WTC11 (cell line): Measurements from ENCODE around the gene RCN2. TPM values are rescaled to one million over a fixed set of nuclear protein-coding genes. Genes with fewer than 3 reads are reported as not detected.

Experiments used
- ATAC-seq: fragments of 200-7000 bp; cut with Tn5 transposase; 2 replicates; pipeline ENCODE4 v1.10.0; 2021; ENCODE audit warnings: mild to moderate bottlenecking, moderate library complexity
- CTCF ChIA-PET: fragments of 300-600 bp; sonication (Branson Sonifier 250); formaldehyde crosslinking; loops from one replicate; lab custom pipeline; 2021; ENCODE audit warnings: antibody characterized with exemption; lab: Charles Lee
- POLR2A ChIA-PET: fragments of 350-600 bp; sonication (Branson Sonifier 250); formaldehyde crosslinking; loops from one replicate; lab custom pipeline; 2021; ENCODE audit warnings: antibody characterized with exemption; lab: Charles Lee
- DNase-seq: peaks from one replicate; pipeline ENCODE4 v3.0.0; 2021; ENCODE audit warnings: low spot score
- H3K27ac Mint-ChIP-seq: 2 replicates; pipeline ENCODE4 v1.8.0; 2021; ENCODE audit warnings: mixed read lengths
- H3K27me3 Mint-ChIP-seq: 2 replicates; pipeline ENCODE4 v1.8.0; 2021; ENCODE audit warnings: low read depth, mild to moderate bottlenecking, moderate library complexity, mixed read lengths
- H3K36me3 Mint-ChIP-seq: 2 replicates; pipeline ENCODE4 v1.8.0; 2021; ENCODE audit warnings: mixed read lengths
- H3K4me1 Mint-ChIP-seq: 2 replicates; pipeline ENCODE4 v1.8.0; 2022; ENCODE audit warnings: mixed read lengths
- H3K4me3 Mint-ChIP-seq: 2 replicates; pipeline ENCODE4 v1.8.0; 2021; ENCODE audit warnings: mild to moderate bottlenecking, moderate library complexity, mixed read lengths
- H3K9me3 Mint-ChIP-seq: 2 replicates; pipeline ENCODE4 v1.8.0; 2021; ENCODE audit warnings: mixed read lengths
- EMX1 ChIP-seq: fragments of 250-450 bp; sonication (Bioruptor Pico); IDR thresholded peaks from 2 replicates; pipeline ENCODE4 v1.8.0; 2021; ENCODE audit warnings: mild to moderate bottlenecking
- ETV6 ChIP-seq: sonication (generic); formaldehyde crosslinking; IDR thresholded peaks from 2 replicates; pipeline ENCODE4 v1.8.1; 2022; ENCODE audit warnings: mild to moderate bottlenecking, missing genetic modification reagents
- FOXJ3 ChIP-seq: sonication (generic); formaldehyde crosslinking; IDR thresholded peaks from 2 replicates; pipeline ENCODE4 v1.9.0; 2021; ENCODE audit warnings: missing genetic modification reagents, mild to moderate bottlenecking, borderline replicate concordance
- HMGA2 ChIP-seq: fragments of 250-450 bp; sonication (Bioruptor Pico); IDR thresholded peaks from 2 replicates; pipeline ENCODE4 v1.4.0; 2021; ENCODE audit warnings: mild to moderate bottlenecking, moderate library complexity
- OVOL2 ChIP-seq: fragments of 250-450 bp; sonication (Bioruptor Pico); IDR thresholded peaks from 2 replicates; pipeline ENCODE4 v1.9.0; 2021; ENCODE audit warnings: mild to moderate bottlenecking, borderline replicate concordance
- PRRX2 ChIP-seq: fragments of 250-450 bp; sonication (Bioruptor Pico); IDR thresholded peaks from 2 replicates; pipeline ENCODE4 v1.8.0; 2021; ENCODE audit warnings: mild to moderate bottlenecking
- SOX15 ChIP-seq: fragments of 250-450 bp; sonication (Bioruptor Pico); IDR thresholded peaks from 2 replicates; pipeline ENCODE4 v1.9.0; 2021; ENCODE audit warnings: mild to moderate bottlenecking
- TCF7 ChIP-seq: sonication (generic); formaldehyde crosslinking; IDR thresholded peaks from 2 replicates; pipeline ENCODE4 v1.8.0; 2022; ENCODE audit warnings: mild to moderate bottlenecking, low read depth, missing genetic modification reagents, moderate library complexity
- TEAD4 ChIP-seq: sonication (generic); formaldehyde crosslinking; IDR thresholded peaks from 2 replicates; pipeline ENCODE4 v1.8.0; 2022; ENCODE audit warnings: mild to moderate bottlenecking, missing genetic modification reagents
- TP53 ChIP-seq: sonication (generic); formaldehyde crosslinking; IDR thresholded peaks from 2 replicates; pipeline ENCODE4 v1.8.1; 2023; ENCODE audit warnings: mild to moderate bottlenecking, missing genetic modification reagents
- ZNF219 ChIP-seq: sonication (generic); formaldehyde crosslinking; IDR thresholded peaks from 2 replicates; pipeline ENCODE4 v1.8.0; 2023; ENCODE audit warnings: missing genetic modification reagents, mild to moderate bottlenecking, borderline replicate concordance
- ZNF263 ChIP-seq: sonication (generic); formaldehyde crosslinking; IDR thresholded peaks from 2 replicates; pipeline ENCODE4 v1.8.1; 2022; ENCODE audit warnings: low read depth, mild to moderate bottlenecking, moderate library complexity, missing genetic modification reagents
- total RNA-seq: library from RNA; stranded (reverse); gene quantifications from 3 replicates; pipeline ENCODE4 v1.2.3, GENCODE V29; 2021
- TF ChIP-seq, protein P1 (sequence below): sonication (generic); formaldehyde crosslinking; IDR thresholded peaks from 2 replicates; pipeline ENCODE4 v1.8.1; 2023; ENCODE audit warnings: mild to moderate bottlenecking, missing genetic modification reagents, moderate library complexity
- TF ChIP-seq, protein P2 (sequence below): sonication (generic); formaldehyde crosslinking; IDR thresholded peaks from 2 replicates; pipeline ENCODE4 v1.8.0; 2023; ENCODE audit warnings: mild to moderate bottlenecking, missing genetic modification reagents
- TF ChIP-seq, protein P3 (sequence below): sonication (generic); formaldehyde crosslinking; IDR thresholded peaks from 2 replicates; pipeline ENCODE4 v1.8.0; 2022; ENCODE audit warnings: mild to moderate bottlenecking, missing genetic modification reagents
- TF ChIP-seq, protein P4 (sequence below): fragments of 200-600 bp; IDR thresholded peaks from 2 replicates; pipeline ENCODE4 v1.8.0; 2022; ENCODE audit warnings: antibody characterized with exemption
- TF ChIP-seq, protein P5 (sequence below): sonication (generic); formaldehyde crosslinking; IDR thresholded peaks from 2 replicates; pipeline ENCODE4 v1.8.0; 2022; ENCODE audit warnings: mild to moderate bottlenecking, missing genetic modification reagents
- TF ChIP-seq, protein P6 (sequence below): fragments of 250-450 bp; sonication (Bioruptor Pico); IDR thresholded peaks from 2 replicates; pipeline ENCODE4 v2.1.2; 2022; ENCODE audit warnings: mild to moderate bottlenecking, moderate library complexity
- TF ChIP-seq, protein P7 (sequence below): sonication (generic); formaldehyde crosslinking; IDR thresholded peaks from 2 replicates; pipeline ENCODE4 v1.8.1; 2022; ENCODE audit warnings: mild to moderate bottlenecking, missing genetic modification reagents, moderate library complexity, borderline replicate concordance
- TF ChIP-seq, protein P8 (sequence below): sonication (generic); formaldehyde crosslinking; IDR thresholded peaks from 2 replicates; pipeline ENCODE4 v1.8.1; 2022; ENCODE audit warnings: mild to moderate bottlenecking, moderate library complexity, missing genetic modification reagents

Gene RCN2
- total RNA-seq, 1 experiment from 2014 or later = 112 TPM

DNA sequence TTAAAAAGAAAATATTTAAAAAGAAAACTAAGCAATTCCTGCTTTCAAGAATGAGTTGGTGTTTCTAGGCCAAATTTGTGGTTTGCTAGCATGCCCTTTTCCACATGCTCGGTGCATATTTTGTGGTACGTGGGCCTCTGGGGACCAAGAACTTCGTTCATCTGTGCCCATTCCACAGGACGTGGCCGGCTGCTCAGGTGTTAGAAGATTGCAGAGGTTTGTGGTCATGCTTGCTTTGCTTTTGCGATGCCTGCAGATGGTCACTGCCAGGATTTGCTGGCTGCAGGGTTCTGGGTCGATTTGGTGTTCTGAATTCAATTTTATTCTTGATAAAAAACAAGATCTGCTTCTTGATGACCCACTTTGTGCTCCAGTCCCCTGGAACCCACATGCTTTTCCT lies 70.9 kb downstream of the RCN2 start:
- Mint-ChIP-seq H3K36me3 (no peaks in the 10 kb centered on the region), H3K27me3 (no peaks in the 10 kb centered on the region; the same call in 1 of the 2 replicates), H3K9me3 (0 out of 2 replicates have a peak, but pooled peaks cover 4% of the 10 kb centered on the region), H3K4me1 (no peaks in the 10 kb centered on the region), H3K4me3 (no peak overlapping the region), H3K27ac (no peak overlapping the region)
- ChIA-PET POLR2A (no interaction called here), CTCF (interaction anchor here (1.0 kb wide), 1 partner anchor 29 kb away, joined by 3 read pairs; no protein-coding TSS in a partner anchor)
- ATAC-seq (no peak), DNase-seq (no peak)
- TF ChIP-seq ZNF219 (no peak), TEAD4 (CRISPR knock-in tag) (no peak), PRRX2 (CRISPR knock-in tag) (no peak), ETV6 (no peak), FOXJ3 (CRISPR knock-in tag) (no peak), SOX15 (CRISPR knock-in tag) (no peak), TCF7 (no peak), TP53 (CRISPR knock-in tag) (no peak), ZNF263 (CRISPR knock-in tag) (no peak), OVOL2 (no peak), EMX1 (CRISPR knock-in tag) (no peak), HMGA2 (CRISPR knock-in tag) (no peak)
- TF ChIP-seq, protein P1, sequence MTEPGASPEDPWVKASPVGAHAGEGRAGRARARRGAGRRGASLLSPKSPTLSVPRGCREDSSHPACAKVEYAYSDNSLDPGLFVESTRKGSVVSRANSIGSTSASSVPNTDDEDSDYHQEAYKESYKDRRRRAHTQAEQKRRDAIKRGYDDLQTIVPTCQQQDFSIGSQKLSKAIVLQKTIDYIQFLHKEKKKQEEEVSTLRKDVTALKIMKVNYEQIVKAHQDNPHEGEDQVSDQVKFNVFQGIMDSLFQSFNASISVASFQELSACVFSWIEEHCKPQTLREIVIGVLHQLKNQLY (CRISPR knock-in tag) = no peak
- TF ChIP-seq, protein P2, sequence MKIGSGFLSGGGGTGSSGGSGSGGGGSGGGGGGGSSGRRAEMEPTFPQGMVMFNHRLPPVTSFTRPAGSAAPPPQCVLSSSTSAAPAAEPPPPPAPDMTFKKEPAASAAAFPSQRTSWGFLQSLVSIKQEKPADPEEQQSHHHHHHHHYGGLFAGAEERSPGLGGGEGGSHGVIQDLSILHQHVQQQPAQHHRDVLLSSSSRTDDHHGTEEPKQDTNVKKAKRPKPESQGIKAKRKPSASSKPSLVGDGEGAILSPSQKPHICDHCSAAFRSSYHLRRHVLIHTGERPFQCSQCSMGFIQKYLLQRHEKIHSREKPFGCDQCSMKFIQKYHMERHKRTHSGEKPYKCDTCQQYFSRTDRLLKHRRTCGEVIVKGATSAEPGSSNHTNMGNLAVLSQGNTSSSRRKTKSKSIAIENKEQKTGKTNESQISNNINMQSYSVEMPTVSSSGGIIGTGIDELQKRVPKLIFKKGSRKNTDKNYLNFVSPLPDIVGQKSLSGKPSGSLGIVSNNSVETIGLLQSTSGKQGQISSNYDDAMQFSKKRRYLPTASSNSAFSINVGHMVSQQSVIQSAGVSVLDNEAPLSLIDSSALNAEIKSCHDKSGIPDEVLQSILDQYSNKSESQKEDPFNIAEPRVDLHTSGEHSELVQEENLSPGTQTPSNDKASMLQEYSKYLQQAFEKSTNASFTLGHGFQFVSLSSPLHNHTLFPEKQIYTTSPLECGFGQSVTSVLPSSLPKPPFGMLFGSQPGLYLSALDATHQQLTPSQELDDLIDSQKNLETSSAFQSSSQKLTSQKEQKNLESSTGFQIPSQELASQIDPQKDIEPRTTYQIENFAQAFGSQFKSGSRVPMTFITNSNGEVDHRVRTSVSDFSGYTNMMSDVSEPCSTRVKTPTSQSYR (CRISPR knock-in tag) = no peak
- TF ChIP-seq, protein P3, sequence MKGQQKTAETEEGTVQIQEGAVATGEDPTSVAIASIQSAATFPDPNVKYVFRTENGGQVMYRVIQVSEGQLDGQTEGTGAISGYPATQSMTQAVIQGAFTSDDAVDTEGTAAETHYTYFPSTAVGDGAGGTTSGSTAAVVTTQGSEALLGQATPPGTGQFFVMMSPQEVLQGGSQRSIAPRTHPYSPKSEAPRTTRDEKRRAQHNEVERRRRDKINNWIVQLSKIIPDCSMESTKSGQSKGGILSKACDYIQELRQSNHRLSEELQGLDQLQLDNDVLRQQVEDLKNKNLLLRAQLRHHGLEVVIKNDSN (CRISPR knock-in tag) = no peak
- TF ChIP-seq, protein P4, sequence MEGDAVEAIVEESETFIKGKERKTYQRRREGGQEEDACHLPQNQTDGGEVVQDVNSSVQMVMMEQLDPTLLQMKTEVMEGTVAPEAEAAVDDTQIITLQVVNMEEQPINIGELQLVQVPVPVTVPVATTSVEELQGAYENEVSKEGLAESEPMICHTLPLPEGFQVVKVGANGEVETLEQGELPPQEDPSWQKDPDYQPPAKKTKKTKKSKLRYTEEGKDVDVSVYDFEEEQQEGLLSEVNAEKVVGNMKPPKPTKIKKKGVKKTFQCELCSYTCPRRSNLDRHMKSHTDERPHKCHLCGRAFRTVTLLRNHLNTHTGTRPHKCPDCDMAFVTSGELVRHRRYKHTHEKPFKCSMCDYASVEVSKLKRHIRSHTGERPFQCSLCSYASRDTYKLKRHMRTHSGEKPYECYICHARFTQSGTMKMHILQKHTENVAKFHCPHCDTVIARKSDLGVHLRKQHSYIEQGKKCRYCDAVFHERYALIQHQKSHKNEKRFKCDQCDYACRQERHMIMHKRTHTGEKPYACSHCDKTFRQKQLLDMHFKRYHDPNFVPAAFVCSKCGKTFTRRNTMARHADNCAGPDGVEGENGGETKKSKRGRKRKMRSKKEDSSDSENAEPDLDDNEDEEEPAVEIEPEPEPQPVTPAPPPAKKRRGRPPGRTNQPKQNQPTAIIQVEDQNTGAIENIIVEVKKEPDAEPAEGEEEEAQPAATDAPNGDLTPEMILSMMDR = no peak
- TF ChIP-seq, protein P5, sequence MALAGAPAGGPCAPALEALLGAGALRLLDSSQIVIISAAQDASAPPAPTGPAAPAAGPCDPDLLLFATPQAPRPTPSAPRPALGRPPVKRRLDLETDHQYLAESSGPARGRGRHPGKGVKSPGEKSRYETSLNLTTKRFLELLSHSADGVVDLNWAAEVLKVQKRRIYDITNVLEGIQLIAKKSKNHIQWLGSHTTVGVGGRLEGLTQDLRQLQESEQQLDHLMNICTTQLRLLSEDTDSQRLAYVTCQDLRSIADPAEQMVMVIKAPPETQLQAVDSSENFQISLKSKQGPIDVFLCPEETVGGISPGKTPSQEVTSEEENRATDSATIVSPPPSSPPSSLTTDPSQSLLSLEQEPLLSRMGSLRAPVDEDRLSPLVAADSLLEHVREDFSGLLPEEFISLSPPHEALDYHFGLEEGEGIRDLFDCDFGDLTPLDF = no peak
- TF ChIP-seq, protein P6, sequence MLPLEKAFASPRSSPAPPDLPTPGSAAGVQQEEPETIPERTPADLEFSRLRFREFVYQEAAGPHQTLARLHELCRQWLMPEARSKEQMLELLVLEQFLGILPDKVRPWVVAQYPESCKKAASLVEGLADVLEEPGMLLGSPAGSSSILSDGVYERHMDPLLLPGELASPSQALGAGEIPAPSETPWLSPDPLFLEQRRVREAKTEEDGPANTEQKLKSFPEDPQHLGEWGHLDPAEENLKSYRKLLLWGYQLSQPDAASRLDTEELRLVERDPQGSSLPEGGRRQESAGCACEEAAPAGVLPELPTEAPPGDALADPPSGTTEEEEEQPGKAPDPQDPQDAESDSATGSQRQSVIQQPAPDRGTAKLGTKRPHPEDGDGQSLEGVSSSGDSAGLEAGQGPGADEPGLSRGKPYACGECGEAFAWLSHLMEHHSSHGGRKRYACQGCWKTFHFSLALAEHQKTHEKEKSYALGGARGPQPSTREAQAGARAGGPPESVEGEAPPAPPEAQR = no peak
- TF ChIP-seq, protein P7, sequence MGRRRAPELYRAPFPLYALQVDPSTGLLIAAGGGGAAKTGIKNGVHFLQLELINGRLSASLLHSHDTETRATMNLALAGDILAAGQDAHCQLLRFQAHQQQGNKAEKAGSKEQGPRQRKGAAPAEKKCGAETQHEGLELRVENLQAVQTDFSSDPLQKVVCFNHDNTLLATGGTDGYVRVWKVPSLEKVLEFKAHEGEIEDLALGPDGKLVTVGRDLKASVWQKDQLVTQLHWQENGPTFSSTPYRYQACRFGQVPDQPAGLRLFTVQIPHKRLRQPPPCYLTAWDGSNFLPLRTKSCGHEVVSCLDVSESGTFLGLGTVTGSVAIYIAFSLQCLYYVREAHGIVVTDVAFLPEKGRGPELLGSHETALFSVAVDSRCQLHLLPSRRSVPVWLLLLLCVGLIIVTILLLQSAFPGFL (CRISPR knock-in tag) = no peak
- TF ChIP-seq, protein P8, sequence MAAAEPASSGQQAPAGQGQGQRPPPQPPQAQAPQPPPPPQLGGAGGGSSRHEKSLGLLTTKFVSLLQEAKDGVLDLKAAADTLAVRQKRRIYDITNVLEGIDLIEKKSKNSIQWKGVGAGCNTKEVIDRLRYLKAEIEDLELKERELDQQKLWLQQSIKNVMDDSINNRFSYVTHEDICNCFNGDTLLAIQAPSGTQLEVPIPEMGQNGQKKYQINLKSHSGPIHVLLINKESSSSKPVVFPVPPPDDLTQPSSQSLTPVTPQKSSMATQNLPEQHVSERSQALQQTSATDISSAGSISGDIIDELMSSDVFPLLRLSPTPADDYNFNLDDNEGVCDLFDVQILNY (CRISPR knock-in tag) = no peak
